Ishikawa (cell line): Measurements from ENCODE around the gene CFAP92.
A peak's percentile ranks its signal among the peaks of the same experiment; 100 is the strongest.

Experiments
- CEBPB ChIP-seq: IDR thresholded peaks from 2 replicates; pipeline ENCODE4 v1.6.1; 2012
- CREB1 ChIP-seq: IDR thresholded peaks from 2 replicates; pipeline ENCODE4 v1.6.1; 2012; ENCODE audit warnings: low read depth
- EGR1 ChIP-seq: IDR thresholded peaks from 2 replicates; pipeline ENCODE4 v1.6.1; 2012
- EP300 ChIP-seq: IDR thresholded peaks from 2 replicates; pipeline ENCODE4 v1.6.1; 2012; ENCODE audit warnings: borderline replicate concordance
- FOXM1 ChIP-seq: IDR thresholded peaks from 2 replicates; pipeline ENCODE4 v1.6.1; 2012; ENCODE audit warnings: low read depth, borderline replicate concordance
- MAX ChIP-seq: IDR thresholded peaks from 2 replicates; pipeline ENCODE4 v1.6.1; 2012
- NFIC ChIP-seq: IDR thresholded peaks from 2 replicates; pipeline ENCODE4 v1.6.1; 2012
- RAD21 ChIP-seq: IDR thresholded peaks from 2 replicates; pipeline ENCODE4 v1.6.1; 2012; ENCODE audit warnings: low read depth
- TAF1 ChIP-seq: IDR thresholded peaks from 2 replicates; pipeline ENCODE4 v1.6.1; 2012; ENCODE audit warnings: low read depth, mild to moderate bottlenecking
- TCF12 ChIP-seq: IDR thresholded peaks from 2 replicates; pipeline ENCODE4 v1.6.1; 2012; ENCODE audit warnings: low read depth
- TEAD4 ChIP-seq: IDR thresholded peaks from 2 replicates; pipeline ENCODE4 v1.6.1; 2012
- YY1 ChIP-seq: IDR thresholded peaks from 2 replicates; pipeline ENCODE4 v1.6.1; 2012; ENCODE audit warnings: low read depth
- ZBTB7A ChIP-seq: IDR thresholded peaks from 2 replicates; pipeline ENCODE4 v1.6.1; 2012; ENCODE audit warnings: low read depth
- TF ChIP-seq, protein P1 (sequence below): IDR thresholded peaks from 2 replicates; pipeline ENCODE4 v1.6.1; 2012; ENCODE audit warnings: low read depth, mild to moderate bottlenecking
- TF ChIP-seq, protein P2 (sequence below): IDR thresholded peaks from 2 replicates; pipeline ENCODE4 v1.6.1; 2012

Gene CFAP92

DNA sequence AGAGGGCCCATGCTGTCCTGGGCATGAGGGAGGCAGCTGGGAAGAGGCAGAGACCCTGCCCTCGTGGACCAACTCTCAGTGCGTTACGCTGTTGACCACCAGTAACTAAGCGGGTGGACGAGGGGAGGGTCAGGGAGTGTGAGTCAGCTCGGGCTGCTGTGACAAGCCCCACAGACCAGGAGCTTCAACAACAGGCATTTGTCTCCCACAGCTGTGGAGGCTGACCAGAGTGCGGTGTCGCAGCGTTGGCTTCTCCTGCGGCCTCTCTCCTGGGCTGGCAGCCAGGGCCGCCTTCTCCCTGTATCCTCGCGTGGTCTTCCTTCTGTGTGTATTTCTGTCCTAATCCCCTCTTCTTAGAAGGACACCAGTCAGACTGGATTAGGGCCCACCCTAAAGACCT lies 20.3 kb upstream of the CFAP92 start:
- no peak for TF ChIP-seq CEBPB
- TF ChIP-seq, protein P1, sequence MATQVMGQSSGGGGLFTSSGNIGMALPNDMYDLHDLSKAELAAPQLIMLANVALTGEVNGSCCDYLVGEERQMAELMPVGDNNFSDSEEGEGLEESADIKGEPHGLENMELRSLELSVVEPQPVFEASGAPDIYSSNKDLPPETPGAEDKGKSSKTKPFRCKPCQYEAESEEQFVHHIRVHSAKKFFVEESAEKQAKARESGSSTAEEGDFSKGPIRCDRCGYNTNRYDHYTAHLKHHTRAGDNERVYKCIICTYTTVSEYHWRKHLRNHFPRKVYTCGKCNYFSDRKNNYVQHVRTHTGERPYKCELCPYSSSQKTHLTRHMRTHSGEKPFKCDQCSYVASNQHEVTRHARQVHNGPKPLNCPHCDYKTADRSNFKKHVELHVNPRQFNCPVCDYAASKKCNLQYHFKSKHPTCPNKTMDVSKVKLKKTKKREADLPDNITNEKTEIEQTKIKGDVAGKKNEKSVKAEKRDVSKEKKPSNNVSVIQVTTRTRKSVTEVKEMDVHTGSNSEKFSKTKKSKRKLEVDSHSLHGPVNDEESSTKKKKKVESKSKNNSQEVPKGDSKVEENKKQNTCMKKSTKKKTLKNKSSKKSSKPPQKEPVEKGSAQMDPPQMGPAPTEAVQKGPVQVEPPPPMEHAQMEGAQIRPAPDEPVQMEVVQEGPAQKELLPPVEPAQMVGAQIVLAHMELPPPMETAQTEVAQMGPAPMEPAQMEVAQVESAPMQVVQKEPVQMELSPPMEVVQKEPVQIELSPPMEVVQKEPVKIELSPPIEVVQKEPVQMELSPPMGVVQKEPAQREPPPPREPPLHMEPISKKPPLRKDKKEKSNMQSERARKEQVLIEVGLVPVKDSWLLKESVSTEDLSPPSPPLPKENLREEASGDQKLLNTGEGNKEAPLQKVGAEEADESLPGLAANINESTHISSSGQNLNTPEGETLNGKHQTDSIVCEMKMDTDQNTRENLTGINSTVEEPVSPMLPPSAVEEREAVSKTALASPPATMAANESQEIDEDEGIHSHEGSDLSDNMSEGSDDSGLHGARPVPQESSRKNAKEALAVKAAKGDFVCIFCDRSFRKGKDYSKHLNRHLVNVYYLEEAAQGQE = no peak
- TF ChIP-seq TAF1 = no peak
- no peak for TF ChIP-seq EGR1
- TF ChIP-seq MAX = no peak
- TF ChIP-seq CREB1 = no peak
- no peak for TF ChIP-seq NFIC
- no peak for TF ChIP-seq TCF12
- no peak for TF ChIP-seq RAD21
- TF ChIP-seq, protein P2, sequence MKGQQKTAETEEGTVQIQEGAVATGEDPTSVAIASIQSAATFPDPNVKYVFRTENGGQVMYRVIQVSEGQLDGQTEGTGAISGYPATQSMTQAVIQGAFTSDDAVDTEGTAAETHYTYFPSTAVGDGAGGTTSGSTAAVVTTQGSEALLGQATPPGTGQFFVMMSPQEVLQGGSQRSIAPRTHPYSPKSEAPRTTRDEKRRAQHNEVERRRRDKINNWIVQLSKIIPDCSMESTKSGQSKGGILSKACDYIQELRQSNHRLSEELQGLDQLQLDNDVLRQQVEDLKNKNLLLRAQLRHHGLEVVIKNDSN = no peak
- no peak for TF ChIP-seq FOXM1
- TF ChIP-seq YY1 = no peak

- TF ChIP-seq, protein P1 = no peak
- TF ChIP-seq FOXM1 = no peak
- TF ChIP-seq MAX = peak; percentile 66
- TF ChIP-seq, protein P2 = peak; percentile 71
- TF ChIP-seq CREB1 = no peak
- TF ChIP-seq CEBPB = no peak
- TF ChIP-seq YY1 = no peak
- no peak for TF ChIP-seq TEAD4
- no peak for TF ChIP-seq EP300
- no peak for TF ChIP-seq RAD21
- no peak for TF ChIP-seq ZBTB7A
- TF ChIP-seq EGR1 = no peak
- no peak for TF ChIP-seq TCF12
- no peak for TF ChIP-seq TAF1
- no peak for TF ChIP-seq NFIC
These were observed 19.6 kb upstream of the CFAP92 start for GRCh38 chr3:129013491-129013891.

- TF ChIP-seq TCF12 = no peak
These were observed 16.6 kb upstream of the CFAP92 start for GRCh38 chr3:129010310-129010956.

GRCh38 chr3:129009266-129009665 lies 15.4 kb upstream of the CFAP92 start:
- no peak for TF ChIP-seq ZBTB7A

- TF ChIP-seq TAF1 (no peak), EGR1 (no peak), EP300 (no peak), RAD21 (no peak), FOXM1 (no peak), CEBPB (no peak), MAX (no peak), NFIC (no peak), TEAD4 (no peak), ZBTB7A (no peak)
- TF ChIP-seq, protein P2 = no peak
- TF ChIP-seq, protein P1 = no peak
These were observed 13.9 kb upstream of the CFAP92 start for GRCh38 chr3:129007792-129008191.
